Caco-2 (cell line): ENCODE results near the gene TYW1. TPM values are rescaled to one million over a fixed set of nuclear protein-coding genes. Genes with fewer than 3 reads are reported as not detected.
"Not testable (repeated sequence)": the region's sequence is repeated elsewhere in the genome, so short reads cannot be mapped to it uniquely, and the experiment has no call there.

Experiments
- BruUV-seq: library from RNA; stranded (reverse); fragments of 400-500 nt; replicated peaks from 2 replicates; lab custom pipeline; 2021; lab: Mats Ljungman, UMichigan
- CTCF ChIA-PET: fragments of 300-600 bp; sonication (Branson Sonifier 250); formaldehyde crosslinking; loops from one replicate; lab custom pipeline; 2022; ENCODE audit warnings: antibody characterized with exemption; lab: Charles Lee
- POLR2A ChIA-PET: fragments of 300-600 bp; sonication (Branson Sonifier 250); formaldehyde crosslinking; loops from one replicate; lab custom pipeline; 2022; ENCODE audit warnings: antibody characterized with exemption; lab: Charles Lee
- DNase-seq, 2 experiments: peaks; one replicate each; pipeline versions ENCODE4 v3.0.0 to v3.0.0-alpha.2; 2020 to 2022
- H3K27me3 ChIP-seq: replicated peaks from 2 replicates; pipeline ENCODE4 v1.6.0; 2011; ENCODE audit warnings: low read length; ENCODE audit not compliant: control insufficient read depth, insufficient read depth
- H3K36me3 ChIP-seq: 2 replicates; pipeline ENCODE4 v1.5.1; 2011; ENCODE audit warnings: low read length; ENCODE audit not compliant: control insufficient read depth, insufficient read depth
- H3K4me1 ChIP-seq: fragments of 250-450 bp; sonication (Bioruptor Pico); 2 replicates; pipeline ENCODE4 v1.5.1; 2020; ENCODE audit warnings: mild to moderate bottlenecking
- H3K4me3 ChIP-seq: 2 replicates; pipeline ENCODE4 v1.5.1; 2011; ENCODE audit warnings: low read depth, mild to moderate bottlenecking, control low read depth, low read length
- H3K9me3 ChIP-seq: fragments of 250-450 bp; sonication (Bioruptor Pico); 2 replicates; pipeline ENCODE4 v1.5.1; 2020; ENCODE audit warnings: mild to moderate bottlenecking, moderate library complexity
- H3K27ac Mint-ChIP-seq: one replicate; pipeline ENCODE4 v1.8.0; 2022; ENCODE audit warnings: mixed read lengths; ENCODE audit not compliant: unreplicated experiment
- H3K27me3 Mint-ChIP-seq: one replicate; pipeline ENCODE4 v1.8.0; 2022; ENCODE audit warnings: mixed read lengths; ENCODE audit not compliant: insufficient read depth, unreplicated experiment
- H3K36me3 Mint-ChIP-seq: one replicate; pipeline ENCODE4 v1.8.0; 2022; ENCODE audit warnings: mild to moderate bottlenecking, mixed read lengths; ENCODE audit not compliant: insufficient read depth, unreplicated experiment
- H3K4me1 Mint-ChIP-seq: one replicate; pipeline ENCODE4 v1.8.0; 2022; ENCODE audit warnings: low read depth, mixed read lengths; ENCODE audit not compliant: unreplicated experiment
- H3K4me3 Mint-ChIP-seq: one replicate; pipeline ENCODE4 v1.8.0; 2022; ENCODE audit warnings: mild to moderate bottlenecking, moderate library complexity, mixed read lengths; ENCODE audit not compliant: unreplicated experiment
- H3K9me3 Mint-ChIP-seq: one replicate; pipeline ENCODE4 v1.8.0; 2022; ENCODE audit warnings: mixed read lengths; ENCODE audit not compliant: unreplicated experiment
- intact Hi-C: fragments of 100-400 bp; cut with micrococcal nuclease; formaldehyde crosslinking; loops from one replicate; pipeline ENCODE4 v1.10.0; 2022; ENCODE audit not compliant: unreplicated experiment
- total RNA-seq: library from RNA; stranded (reverse); gene quantifications from 2 replicates; pipeline ENCODE4 v1.2.3, GENCODE V29; 2022

The TYW1 gene
- total RNA-seq, 1 experiment from 2014 or later = 26.9 TPM

- H3K4me3 Mint-ChIP-seq, H3K4me1 ChIP-seq, POLR2A ChIA-PET, H3K27me3 ChIP-seq, H3K9me3 ChIP-seq, H3K27me3 Mint-ChIP-seq, BruUV-seq, CTCF ChIA-PET, H3K4me1 Mint-ChIP-seq, H3K4me3 ChIP-seq, DNase-seq, H3K27ac Mint-ChIP-seq, H3K36me3 ChIP-seq, intact Hi-C loops: not testable (repeated sequence)
- H3K9me3 Mint-ChIP-seq = peaks cover 15% of the 10 kb centered on the region
- peaks cover 23% of the 10 kb centered on the region for H3K36me3 Mint-ChIP-seq
Measured at GRCh38 chr7:67076120-67076519, 79.5 kb downstream of the TYW1 start.

GRCh38 chr7:67082880-67083279 is 86.2 kb downstream of the TYW1 start:
- DNase-seq, H3K27ac Mint-ChIP-seq, H3K36me3 ChIP-seq, CTCF ChIA-PET, H3K4me1 Mint-ChIP-seq, BruUV-seq, H3K9me3 ChIP-seq, H3K27me3 ChIP-seq, POLR2A ChIA-PET, H3K4me3 ChIP-seq, H3K4me1 ChIP-seq, H3K4me3 Mint-ChIP-seq, intact Hi-C loops, H3K27me3 Mint-ChIP-seq: not testable (repeated sequence)
- Mint-ChIP-seq H3K9me3 (peaks cover 11% of the 10 kb centered on the region), H3K36me3 (peaks cover 23% of the 10 kb centered on the region)

GRCh38 chr7:67089261-67089660 is 92.6 kb downstream of the TYW1 start:
- H3K36me3 ChIP-seq, H3K4me1 Mint-ChIP-seq, H3K9me3 ChIP-seq, H3K27me3 ChIP-seq, BruUV-seq, intact Hi-C loops, H3K4me3 ChIP-seq, H3K4me1 ChIP-seq, H3K27ac Mint-ChIP-seq, H3K9me3 Mint-ChIP-seq, POLR2A ChIA-PET, H3K4me3 Mint-ChIP-seq, H3K27me3 Mint-ChIP-seq, CTCF ChIA-PET: not testable (repeated sequence)
- peaks cover 33% of the 10 kb centered on the region for H3K36me3 Mint-ChIP-seq
- peak; percentile 13 to 50 for DNase-seq

GRCh38 chr7:67091053-67091452 is 94.4 kb downstream of the TYW1 start:
- POLR2A ChIA-PET, intact Hi-C loops, H3K4me1 ChIP-seq, CTCF ChIA-PET, H3K4me3 ChIP-seq, H3K36me3 ChIP-seq, DNase-seq, H3K27me3 Mint-ChIP-seq, H3K27ac Mint-ChIP-seq, H3K27me3 ChIP-seq, H3K4me1 Mint-ChIP-seq, BruUV-seq, H3K9me3 ChIP-seq, H3K4me3 Mint-ChIP-seq, H3K9me3 Mint-ChIP-seq: not testable (repeated sequence)
- peaks cover 29% of the 10 kb centered on the region for H3K36me3 Mint-ChIP-seq

GRCh38 chr7:67098031-67098430 is 101.4 kb downstream of the TYW1 start:
- intact Hi-C loops, DNase-seq, H3K4me3 Mint-ChIP-seq, H3K9me3 ChIP-seq, H3K36me3 ChIP-seq, H3K4me1 Mint-ChIP-seq, POLR2A ChIA-PET, BruUV-seq, H3K4me1 ChIP-seq, H3K27ac Mint-ChIP-seq, H3K27me3 Mint-ChIP-seq, H3K27me3 ChIP-seq, H3K9me3 Mint-ChIP-seq, H3K4me3 ChIP-seq, CTCF ChIA-PET: not testable (repeated sequence)
- H3K36me3 Mint-ChIP-seq = peaks cover 44% of the 10 kb centered on the region

- BruUV-seq, H3K27ac Mint-ChIP-seq, POLR2A ChIA-PET: not testable (repeated sequence)
Measured at GRCh38 chr7:67099406-67099805, 102.8 kb downstream of the TYW1 start.

GRCh38 chr7:67100038-67100437 is 103.4 kb downstream of the TYW1 start:
- H3K4me1 Mint-ChIP-seq, CTCF ChIA-PET, H3K36me3 ChIP-seq, H3K9me3 ChIP-seq, intact Hi-C loops, H3K27ac Mint-ChIP-seq, H3K9me3 Mint-ChIP-seq, H3K27me3 Mint-ChIP-seq, POLR2A ChIA-PET, H3K27me3 ChIP-seq, H3K4me1 ChIP-seq, H3K4me3 Mint-ChIP-seq, H3K4me3 ChIP-seq, DNase-seq, BruUV-seq: not testable (repeated sequence)
- peaks cover 41% of the 10 kb centered on the region for H3K36me3 Mint-ChIP-seq

More at GRCh38 chr7:67099406-67099805, 102.8 kb downstream of the TYW1 start:
- H3K27me3 Mint-ChIP-seq, intact Hi-C loops, H3K9me3 Mint-ChIP-seq, H3K4me3 ChIP-seq, H3K27me3 ChIP-seq, H3K9me3 ChIP-seq, H3K4me1 Mint-ChIP-seq, H3K4me1 ChIP-seq, H3K36me3 ChIP-seq, DNase-seq, CTCF ChIA-PET, H3K4me3 Mint-ChIP-seq: not testable (repeated sequence)
- H3K36me3 Mint-ChIP-seq = peaks cover 47% of the 10 kb centered on the region
